Esophagus muscularis mucosa (tissue), 4 donors: ENCODE data around the gene ZIK1. TPM values are rescaled to one million over a fixed set of nuclear protein-coding genes. Genes with fewer than 3 reads are reported as not detected.

ENCODE experiments used
- DNase-seq: peaks from one replicate; pipeline ENCODE4 v3.0.0-alpha.2; 2017; ENCODE audit errors: extremely low spot score
- H3K27ac ChIP-seq, 4 donors: fragments of 200-600 bp; sonication (generic); replicated peaks in 1 of 4; 1 replicate in 3 of 4; 2 replicates in 1 of 4; pipeline ENCODE4 v1.5.1; 2016 to 2019; ENCODE audit warnings: mild to moderate bottlenecking in 1 of 4
- H3K27me3 ChIP-seq, 4 donors: fragments of 200-600 bp; sonication (generic); one replicate each; pipeline versions ENCODE4 v1.5.1 to v1.6.0; 2016 to 2019
- H3K36me3 ChIP-seq, 4 donors: fragments of 200-600 bp; sonication (generic); one replicate each; pipeline ENCODE4 v1.5.1; 2016 to 2019
- H3K4me1 ChIP-seq, 4 donors: fragments of 200-600 bp; sonication (generic); one replicate each; pipeline ENCODE4 v1.5.1; 2016 to 2019
- H3K4me3 ChIP-seq, 4 donors: fragments of 200-600 bp; sonication (generic); 1 replicate in 2 of 4; 2 replicates in 2 of 4; pipeline ENCODE4 v1.5.1; 2016 to 2019; ENCODE audit warnings: mild to moderate bottlenecking in 4 of 4, moderate library complexity in 1 of 4
- H3K9me3 ChIP-seq, 4 donors: fragments of 200-600 bp; sonication (generic); 1 replicate in 3 of 4; 2 replicates in 1 of 4; pipeline ENCODE4 v1.5.1; 2016 to 2019
- EP300 ChIP-seq: sonication (generic); formaldehyde crosslinking; IDR thresholded peaks from one replicate; pipeline ENCODE4 v1.6.1; 2017; ENCODE audit warnings: antibody characterized with exemption
- POLR2A ChIP-seq: fragments of 450-650 bp; IDR thresholded peaks from one replicate; pipeline ENCODE4 v1.6.1; 2017; ENCODE audit warnings: antibody characterized with exemption, moderate library complexity, mild to moderate bottlenecking, low read depth
- POLR2AphosphoS5 ChIP-seq, 2 donors: sonication (generic); formaldehyde crosslinking; IDR thresholded peaks; one replicate each; pipeline ENCODE4 v1.6.1; 2017; ENCODE audit warnings: antibody characterized with exemption in 2 of 2
- WGBS: methylation state at CpG from one replicate; pipeline ENCODE4 v1.1.5; 2018; 5-methylcytosine and 5-hydroxymethylcytosine counted together
- intact Hi-C: fragments of 100-400 bp; cut with DNase I; formaldehyde crosslinking; loops from one replicate; pipeline ENCODE4 v1.15.1; 2023
- total RNA-seq, 4 donors: library from RNA; depleted of rRNA; stranded (reverse); fragments of >200 nt; gene quantifications; one replicate each; pipeline versions ENCODE4 v1.1.0 to v1.2.1, GENCODE V29; 2016
- TF ChIP-seq, protein P1 (sequence below), 3 experiments: fragments of 200-600 bp in 2 of 3; fragments of 450-650 bp in 1 of 3; sonication (generic) in 2 of 3; IDR thresholded peaks; one replicate each; pipeline ENCODE4 v1.5.1; 2017 to 2019; ENCODE audit warnings: antibody characterized with exemption in 3 of 3, mild to moderate bottlenecking in 2 of 3, moderate library complexity in 1 of 3

Gene ZIK1
- total RNA-seq, 4 donors from 2014 or later, result 3.7 to 9.8 (median 6.4) TPM

DNA sequence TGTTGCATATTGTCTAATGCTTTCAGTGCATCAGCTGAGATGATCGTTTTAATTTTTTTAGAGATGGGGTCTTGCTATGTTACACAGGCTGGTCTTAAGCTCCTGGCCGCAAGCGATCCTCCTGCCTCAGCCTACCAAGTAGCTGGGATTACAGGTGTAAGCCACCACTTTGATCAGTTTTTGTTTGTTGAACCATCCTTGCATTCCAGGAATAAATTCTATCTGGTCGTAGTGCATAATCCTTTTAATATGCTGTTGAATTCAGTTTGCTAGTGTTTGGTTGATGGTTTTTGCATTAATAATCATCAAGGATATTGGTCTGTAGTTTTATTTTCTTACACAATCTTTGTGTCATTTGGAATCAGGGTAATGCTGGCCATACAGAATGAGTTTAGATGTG lies 53.4 kb downstream of the ZIK1 start:
- Histone ChIP-seq H3K4me3 (no peak overlapping the region), H3K4me1 (peaks cover 9 to 19% (median 13%) of the 10 kb centered on the region in 4 donors), H3K9me3 (peaks cover 7 to 73% (median 63%) of the 10 kb centered on the region in 4 donors), H3K27me3 (no peaks in the 10 kb centered on the region), H3K36me3 (peaks cover 57 to 80% (median 69%) of the 10 kb centered on the region in 4 donors), H3K27ac (no peak overlapping the region)
- intact Hi-C loops, result no loop called here
- 94% methylated on average over 4 of the region's 4 CpGs for WGBS
- TF ChIP-seq EP300 (no peak), POLR2AphosphoS5 (IDR thresholded peaks at IDR 0.05) (no peak), POLR2A (no peak)
- TF ChIP-seq, protein P1, sequence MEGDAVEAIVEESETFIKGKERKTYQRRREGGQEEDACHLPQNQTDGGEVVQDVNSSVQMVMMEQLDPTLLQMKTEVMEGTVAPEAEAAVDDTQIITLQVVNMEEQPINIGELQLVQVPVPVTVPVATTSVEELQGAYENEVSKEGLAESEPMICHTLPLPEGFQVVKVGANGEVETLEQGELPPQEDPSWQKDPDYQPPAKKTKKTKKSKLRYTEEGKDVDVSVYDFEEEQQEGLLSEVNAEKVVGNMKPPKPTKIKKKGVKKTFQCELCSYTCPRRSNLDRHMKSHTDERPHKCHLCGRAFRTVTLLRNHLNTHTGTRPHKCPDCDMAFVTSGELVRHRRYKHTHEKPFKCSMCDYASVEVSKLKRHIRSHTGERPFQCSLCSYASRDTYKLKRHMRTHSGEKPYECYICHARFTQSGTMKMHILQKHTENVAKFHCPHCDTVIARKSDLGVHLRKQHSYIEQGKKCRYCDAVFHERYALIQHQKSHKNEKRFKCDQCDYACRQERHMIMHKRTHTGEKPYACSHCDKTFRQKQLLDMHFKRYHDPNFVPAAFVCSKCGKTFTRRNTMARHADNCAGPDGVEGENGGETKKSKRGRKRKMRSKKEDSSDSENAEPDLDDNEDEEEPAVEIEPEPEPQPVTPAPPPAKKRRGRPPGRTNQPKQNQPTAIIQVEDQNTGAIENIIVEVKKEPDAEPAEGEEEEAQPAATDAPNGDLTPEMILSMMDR (IDR thresholded peaks at IDR 0.05), result no peak
- peak; percentile 24 for DNase-seq

DNA sequence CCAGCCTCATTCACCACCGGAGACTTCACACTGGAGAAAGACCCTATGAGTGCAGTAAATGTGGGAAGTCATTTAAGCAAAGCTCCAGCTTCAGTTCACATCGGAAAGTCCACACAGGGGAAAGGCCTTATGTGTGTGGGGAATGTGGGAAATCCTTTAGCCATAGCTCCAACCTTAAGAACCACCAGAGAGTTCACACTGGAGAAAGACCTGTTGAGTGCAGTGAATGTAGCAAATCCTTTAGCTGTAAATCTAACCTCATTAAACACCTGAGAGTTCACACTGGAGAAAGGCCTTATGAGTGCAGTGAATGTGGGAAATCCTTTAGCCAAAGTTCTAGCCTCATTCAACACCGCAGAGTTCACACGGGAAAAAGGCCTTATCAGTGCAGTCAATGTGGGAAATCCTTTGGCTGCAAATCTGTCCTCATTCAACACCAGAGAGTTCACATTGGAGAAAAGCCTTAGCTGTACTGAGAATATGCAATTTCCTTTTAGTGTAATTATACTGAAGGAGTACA lies 57.8 kb downstream of the ZIK1 start:
- WGBS, result 95% methylated on average over 4 of the region's 4 CpGs
- Histone ChIP-seq H3K4me1 (no peaks in the 10 kb centered on the region), H3K36me3 (peaks cover 52 to 68% (median 61%) of the 10 kb centered on the region in 4 donors), H3K27me3 (no peaks in the 10 kb centered on the region), H3K4me3 (no peak overlapping the region), H3K9me3 (peaks cover 11 to 78% (median 68%) of the 10 kb centered on the region in 4 donors), H3K27ac (no peak overlapping the region)
- TF ChIP-seq EP300 (no peak), POLR2A (no peak), POLR2AphosphoS5 (IDR thresholded peaks at IDR 0.05) (no peak)
- TF ChIP-seq, protein P1 (IDR thresholded peaks at IDR 0.05), result no peak
- DNase-seq, result peak; percentile 17
- intact Hi-C loops, result no loop called here

DNA sequence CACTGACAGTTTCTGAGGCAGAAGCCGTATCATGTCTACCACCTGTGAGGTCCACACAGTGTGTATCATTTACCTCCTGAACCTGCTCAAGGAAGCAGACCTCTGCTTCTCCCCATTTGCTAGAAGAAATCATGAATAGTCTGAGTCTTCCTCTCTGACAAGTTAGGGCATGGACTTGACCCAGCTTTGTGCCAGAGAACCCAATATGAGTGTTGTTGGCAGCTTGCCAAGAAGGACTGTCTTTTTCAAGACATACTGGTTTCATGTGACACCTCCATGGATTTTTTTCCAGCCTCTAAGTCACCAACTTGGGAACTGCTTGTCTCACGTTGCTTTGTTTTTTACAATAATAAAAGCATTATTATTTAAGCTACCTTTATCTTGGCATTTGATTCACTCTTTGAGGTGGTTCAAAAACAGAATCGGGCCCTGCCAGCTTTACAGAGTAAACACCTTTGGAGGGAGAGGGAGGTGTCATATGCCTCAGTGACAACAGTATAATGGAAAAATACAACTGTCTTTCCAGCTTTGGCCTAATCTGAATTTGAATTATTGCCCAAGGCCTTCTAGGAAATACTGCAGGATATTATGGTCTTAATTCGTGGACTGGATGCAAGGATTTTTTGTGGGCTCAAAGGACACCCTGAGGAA lies 58.6 kb downstream of the ZIK1 start:
- WGBS, result 84% methylated on average over 4 of the region's 4 CpGs
- Histone ChIP-seq H3K9me3 (peaks cover 11 to 78% (median 61%) of the 10 kb centered on the region in 4 donors), H3K27ac (no peak overlapping the region), H3K36me3 (peaks cover 45 to 61% (median 54%) of the 10 kb centered on the region in 4 donors), H3K4me3 (no peak overlapping the region), H3K27me3 (no peaks in the 10 kb centered on the region), H3K4me1 (no peaks in the 10 kb centered on the region)
- intact Hi-C loops, result no loop called here
- TF ChIP-seq, protein P1 (IDR thresholded peaks at IDR 0.05), result no peak
- TF ChIP-seq EP300, result no peak
- no peak for TF ChIP-seq POLR2AphosphoS5 (IDR thresholded peaks at IDR 0.05)
- TF ChIP-seq POLR2A, result no peak
- DNase-seq, result no peak

Other genes with a start within 250 kb of the ZIK1 start
- 10 to 100 TPM in 1 of 4 donors, 1 to 10 TPM in 3; 7.1 to 12.4 (median 8.5) TPM for gene ZNF304, start 232.9 kb upstream of the ZIK1 start, total RNA-seq
- 10 to 100 TPM; 12.9 to 29.5 (median 20.2) TPM for gene TRAPPC2B, start 220.6 kb upstream of the ZIK1 start, total RNA-seq
- gene ZNF547, start 220.6 kb upstream of the ZIK1 start, total RNA-seq, result 1 to 10 TPM; 1.4 to 3.3 (median 2.8) TPM
- gene ZNF548, start 194.3 kb upstream of the ZIK1 start, total RNA-seq, result 10 to 100 TPM; 20.2 to 26.3 (median 23.6) TPM
- 1 to 10 TPM; 6.1 to 9.6 (median 8.8) TPM for gene ZNF17, start 173.0 kb upstream of the ZIK1 start, total RNA-seq
- 1 to 10 TPM; 2.5 to 6.4 (median 4.6) TPM for gene ZNF749, start 148.8 kb upstream of the ZIK1 start, total RNA-seq
- gene VN1R1, start 127.0 kb upstream of the ZIK1 start, total RNA-seq, result 1 to 10 TPM in 3 of 4 donors, under 1 TPM in 1; 0.65 to 1.8 (median 1.3) TPM
- gene ZNF772, start 106.6 kb upstream of the ZIK1 start, total RNA-seq, result 10 to 100 TPM in 1 of 4 donors, 1 to 10 TPM in 3; 7.1 to 11.5 (median 9.0) TPM
- gene ZNF419, start 96.4 kb upstream of the ZIK1 start, total RNA-seq, result 10 to 100 TPM in 2 of 4 donors, 1 to 10 TPM in 2; 9.3 to 17.8 (median 12.4) TPM
- gene ZNF773, start 84.2 kb upstream of the ZIK1 start, total RNA-seq, result 10 to 100 TPM in 3 of 4 donors, 1 to 10 TPM in 1; 7.1 to 18.9 (median 16.6) TPM
- gene ZNF549, start 56.8 kb upstream of the ZIK1 start, total RNA-seq, result 1 to 10 TPM; 3.7 to 6.7 (median 6.4) TPM
- 1 to 10 TPM; 3.7 to 6.7 (median 4.2) TPM for gene ZNF550, start 24.3 kb upstream of the ZIK1 start, total RNA-seq
- 1 to 10 TPM; 3.3 to 6.0 (median 4.9) TPM for gene ZNF416, start 5.2 kb upstream of the ZIK1 start, total RNA-seq
- 1 to 10 TPM; 1.2 to 6.9 (median 2.8) TPM for gene ZNF530, start 15.7 kb downstream of the ZIK1 start, total RNA-seq
- 10 to 100 TPM; 14.5 to 31.3 (median 22.1) TPM for gene ZNF134, start 30.1 kb downstream of the ZIK1 start, total RNA-seq
- gene ZNF211, start 49.0 kb downstream of the ZIK1 start, total RNA-seq, result 10 to 100 TPM in 2 of 4 donors, 1 to 10 TPM in 2; 9.4 to 14.8 (median 11.0) TPM
- not detected for gene ZSCAN4, start 84.8 kb downstream of the ZIK1 start, total RNA-seq
- gene ZNF551, start 97.8 kb downstream of the ZIK1 start, total RNA-seq, result 1 to 10 TPM; 6.2 to 8.4 (median 6.9) TPM
- gene ZNF154, start 125.1 kb downstream of the ZIK1 start, total RNA-seq, result 1 to 10 TPM; 5.0 to 8.7 (median 7.1) TPM
- 10 to 100 TPM in 1 of 4 donors, 1 to 10 TPM in 3; 8.3 to 13.4 (median 9.8) TPM for gene ZNF671, start 143.5 kb downstream of the ZIK1 start, total RNA-seq
- 10 to 100 TPM in 3 of 4 donors, 1 to 10 TPM in 1; 9.8 to 19.1 (median 14.1) TPM for gene ZNF776, start 162.7 kb downstream of the ZIK1 start, total RNA-seq
- 10 to 100 TPM; 11.8 to 16.6 (median 13.0) TPM for gene ZNF586, start 185.5 kb downstream of the ZIK1 start, total RNA-seq
- 1 to 10 TPM; 2.9 to 5.0 (median 4.5) TPM for gene ZNF552, start 230.8 kb downstream of the ZIK1 start, total RNA-seq
- 10 to 100 TPM in 2 of 4 donors, 1 to 10 TPM in 2; 6.3 to 14.1 (median 9.3) TPM for gene ZNF587B, start 246.2 kb downstream of the ZIK1 start, total RNA-seq